Astrocyte of the cerebellum (primary cell): ENCODE measurements around the gene KLHL40.

Experiments used
- DNase-seq: peaks from one replicate; pipeline ENCODE4 v3.0.0-alpha.2; 2011; ENCODE audit warnings: low read depth
- H3K4me3 ChIP-seq: 2 replicates; pipeline ENCODE4 v1.5.1; 2011; ENCODE audit warnings: mild to moderate bottlenecking, low read depth, low read length, moderate library complexity
- in situ Hi-C: cut with HindIII; loops from 2 replicates; pipeline ENCODE4 v1.10.0; 2017; ENCODE audit warnings: low sequenced_read_pairs
- TF ChIP-seq, protein P1 (sequence below): IDR thresholded peaks from 2 replicates; pipeline ENCODE4 v1.5.1; 2012; ENCODE audit warnings: low read length, low read depth, moderate library complexity, mild to moderate bottlenecking; ENCODE audit errors: missing control alignments

Gene KLHL40

GRCh38 chr3:42681361-42682038 is 3.8 kb upstream of the KLHL40 start:
- TF ChIP-seq, protein P1, sequence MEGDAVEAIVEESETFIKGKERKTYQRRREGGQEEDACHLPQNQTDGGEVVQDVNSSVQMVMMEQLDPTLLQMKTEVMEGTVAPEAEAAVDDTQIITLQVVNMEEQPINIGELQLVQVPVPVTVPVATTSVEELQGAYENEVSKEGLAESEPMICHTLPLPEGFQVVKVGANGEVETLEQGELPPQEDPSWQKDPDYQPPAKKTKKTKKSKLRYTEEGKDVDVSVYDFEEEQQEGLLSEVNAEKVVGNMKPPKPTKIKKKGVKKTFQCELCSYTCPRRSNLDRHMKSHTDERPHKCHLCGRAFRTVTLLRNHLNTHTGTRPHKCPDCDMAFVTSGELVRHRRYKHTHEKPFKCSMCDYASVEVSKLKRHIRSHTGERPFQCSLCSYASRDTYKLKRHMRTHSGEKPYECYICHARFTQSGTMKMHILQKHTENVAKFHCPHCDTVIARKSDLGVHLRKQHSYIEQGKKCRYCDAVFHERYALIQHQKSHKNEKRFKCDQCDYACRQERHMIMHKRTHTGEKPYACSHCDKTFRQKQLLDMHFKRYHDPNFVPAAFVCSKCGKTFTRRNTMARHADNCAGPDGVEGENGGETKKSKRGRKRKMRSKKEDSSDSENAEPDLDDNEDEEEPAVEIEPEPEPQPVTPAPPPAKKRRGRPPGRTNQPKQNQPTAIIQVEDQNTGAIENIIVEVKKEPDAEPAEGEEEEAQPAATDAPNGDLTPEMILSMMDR, result no peak
- no peak overlapping the region for H3K4me3 ChIP-seq
- in situ Hi-C loops, result no loop called here
- DNase-seq, result no peak

- TF ChIP-seq, protein P1, result no peak
- no peak overlapping the region for H3K4me3 ChIP-seq
- no peak for DNase-seq
- in situ Hi-C loops, result no loop called here
These were observed 2.9 kb upstream of the KLHL40 start for GRCh38 chr3:42682301-42683070.

DNA sequence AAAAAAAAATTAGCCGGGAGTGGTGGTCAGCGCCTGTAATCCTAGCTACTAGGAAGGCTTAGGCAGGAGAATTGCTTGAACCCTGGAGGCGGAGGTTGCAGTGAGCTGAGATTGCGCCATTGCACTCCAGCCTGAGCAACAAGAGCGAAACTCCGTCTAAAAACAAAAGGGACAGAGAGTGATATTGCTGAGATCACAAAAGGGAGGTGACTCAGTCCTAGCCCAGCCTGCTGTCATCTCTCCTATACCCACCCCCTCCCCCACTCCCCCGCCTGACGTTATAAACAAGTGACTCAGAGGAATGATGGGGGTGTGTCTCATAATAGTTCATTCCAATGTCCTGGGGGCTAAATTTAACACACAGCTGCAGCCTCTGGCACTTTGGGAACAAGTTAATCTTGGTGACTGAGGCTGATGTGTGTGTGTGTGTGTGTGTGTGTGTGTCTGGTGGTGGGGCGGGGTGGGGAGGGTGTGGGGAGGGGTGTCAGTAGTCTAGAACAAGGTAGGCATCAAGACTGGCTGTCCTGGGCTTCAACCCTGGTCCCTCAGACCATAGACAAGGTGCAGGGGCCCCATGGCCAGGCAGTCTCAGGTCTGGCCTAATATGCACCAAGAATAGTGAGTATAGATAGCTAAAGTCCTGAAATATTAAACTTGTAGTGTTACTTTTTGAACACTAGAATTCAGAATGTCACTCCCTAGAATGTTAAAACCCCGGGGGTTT is 1.3 kb upstream of the KLHL40 start:
- in situ Hi-C loops, result no loop called here
- H3K4me3 ChIP-seq, result no peak overlapping the region
- DNase-seq, result peak; percentile 29
- TF ChIP-seq, protein P1, result no peak

DNA sequence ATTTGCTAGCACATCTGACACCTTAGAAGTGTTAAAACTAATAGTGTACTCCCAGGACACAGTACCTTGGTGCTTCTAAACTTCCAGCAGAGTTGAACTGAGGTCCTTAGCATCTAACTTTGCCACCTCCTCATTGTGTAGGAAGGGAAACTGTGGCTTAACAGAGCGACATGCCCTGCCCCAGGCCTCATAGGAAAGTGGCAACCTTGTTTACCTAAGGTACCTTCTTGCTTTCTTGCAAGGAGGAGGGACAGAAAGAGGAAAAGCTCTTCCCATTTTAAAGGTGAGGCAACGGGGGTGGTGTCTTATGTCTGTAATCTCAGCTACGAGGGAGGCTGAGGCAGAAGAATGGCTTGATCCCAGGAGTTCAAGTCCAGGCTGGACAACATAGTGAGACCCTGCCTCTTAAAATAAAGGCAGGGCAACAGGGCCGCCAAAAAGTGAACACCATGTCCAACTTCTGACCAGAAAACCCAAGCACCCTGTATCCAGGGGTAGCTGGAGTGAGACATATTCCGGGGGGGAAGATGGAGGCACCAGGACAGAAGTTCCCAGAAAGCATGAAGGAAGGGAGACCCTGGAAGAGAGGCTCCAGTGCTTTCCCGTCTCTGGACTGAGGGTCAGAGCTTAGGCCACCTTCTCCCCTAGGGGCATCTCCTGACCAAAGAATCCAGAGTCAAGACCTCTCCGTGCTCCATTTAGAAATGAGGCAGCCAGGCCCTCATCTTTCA is 540 bp upstream of the KLHL40 start:
- TF ChIP-seq, protein P1, result no peak
- DNase-seq, result no peak
- in situ Hi-C loops, result no loop called here
- H3K4me3 ChIP-seq, result no peak overlapping the region

DNA sequence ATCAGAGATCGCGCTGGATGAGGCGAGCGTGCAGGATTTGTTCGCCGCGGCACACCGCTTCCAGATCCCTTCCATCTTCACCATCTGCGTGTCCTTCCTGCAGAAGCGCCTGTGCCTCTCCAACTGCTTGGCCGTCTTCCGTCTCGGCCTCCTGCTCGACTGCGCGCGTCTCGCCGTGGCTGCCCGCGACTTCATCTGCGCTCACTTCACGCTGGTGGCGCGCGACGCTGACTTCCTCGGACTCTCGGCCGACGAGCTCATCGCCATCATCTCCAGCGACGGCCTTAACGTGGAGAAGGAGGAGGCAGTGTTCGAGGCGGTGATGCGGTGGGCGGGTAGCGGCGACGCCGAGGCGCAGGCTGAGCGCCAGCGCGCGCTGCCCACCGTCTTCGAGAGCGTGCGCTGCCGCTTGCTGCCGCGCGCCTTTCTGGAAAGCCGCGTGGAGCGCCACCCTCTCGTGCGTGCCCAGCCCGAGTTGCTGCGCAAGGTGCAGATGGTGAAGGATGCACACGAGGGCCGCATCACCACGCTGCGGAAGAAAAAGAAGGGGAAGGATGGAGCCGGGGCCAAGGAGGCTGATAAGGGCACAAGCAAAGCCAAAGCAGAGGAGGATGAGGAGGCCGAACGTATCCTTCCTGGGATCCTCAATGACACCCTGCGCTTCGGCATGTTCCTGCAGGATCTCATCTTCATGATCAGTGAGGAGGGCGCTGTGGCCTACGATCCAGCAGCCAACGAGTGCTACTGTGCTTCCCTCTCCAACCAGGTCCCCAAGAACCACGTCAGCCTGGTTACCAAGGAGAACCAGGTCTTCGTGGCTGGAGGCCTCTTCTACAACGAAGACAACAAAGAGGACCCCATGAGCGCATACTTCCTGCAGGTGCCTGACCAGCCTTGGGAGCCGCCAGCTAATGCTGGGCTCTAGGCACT is 819 bp downstream of the KLHL40 start:
- in situ Hi-C loops, result no loop called here
- TF ChIP-seq, protein P1, result no peak
- H3K4me3 ChIP-seq, result no peak overlapping the region
- DNase-seq, result no peak
